Subcutaneous abdominal adipose tissue (tissue), 5 donors: Measurements from ENCODE around the gene KIF5B.
"Not testable (repeated sequence)": the region's sequence is repeated elsewhere in the genome, so short reads cannot be mapped to it uniquely, and the experiment has no call there.

Experiments used
- H3K27ac ChIP-seq: one replicate; pipeline ENCODE4 v1.7.0; 2013; ENCODE audit warnings: low read depth, mild to moderate bottlenecking, inconsistent platforms, low read length, moderate library complexity
- H3K27me3 ChIP-seq, 5 donors: one replicate each; pipeline ENCODE4 v1.7.0; 2013; ENCODE audit warnings: low read length in 5 of 5, inconsistent platforms in 1 of 5; ENCODE audit not compliant: control insufficient read depth in 5 of 5, insufficient read depth in 4 of 5
- H3K36me3 ChIP-seq, 5 donors: one replicate each; pipeline ENCODE4 v1.7.0; 2013; ENCODE audit warnings: low read length in 5 of 5; ENCODE audit not compliant: control insufficient read depth in 5 of 5, insufficient read depth in 5 of 5
- H3K4me1 ChIP-seq, 5 donors: one replicate each; pipeline ENCODE4 v1.7.0; 2013; ENCODE audit warnings: low read length in 5 of 5, mild to moderate bottlenecking in 3 of 5, moderate library complexity in 1 of 5; ENCODE audit not compliant: control insufficient read depth in 5 of 5, insufficient read depth in 5 of 5
- H3K4me3 ChIP-seq, 5 donors: one replicate each; pipeline ENCODE4 v1.7.0; 2013; ENCODE audit warnings: low read length in 5 of 5, low read depth in 1 of 5
- H3K9ac ChIP-seq, 5 donors: one replicate each; pipeline ENCODE4 v1.7.0; 2013; ENCODE audit warnings: low read length in 5 of 5, mild to moderate bottlenecking in 4 of 5, moderate library complexity in 3 of 5
- H3K9me3 ChIP-seq, 5 donors: one replicate each; pipeline ENCODE4 v1.7.0; 2013; ENCODE audit warnings: low read length in 5 of 5; ENCODE audit not compliant: control insufficient read depth in 5 of 5
- donor health status: healthy.
- donor health status: healthy.
- donor health status: healthy.
- donor health status: healthy.
- donor health status: healthy.

The KIF5B gene

DNA sequence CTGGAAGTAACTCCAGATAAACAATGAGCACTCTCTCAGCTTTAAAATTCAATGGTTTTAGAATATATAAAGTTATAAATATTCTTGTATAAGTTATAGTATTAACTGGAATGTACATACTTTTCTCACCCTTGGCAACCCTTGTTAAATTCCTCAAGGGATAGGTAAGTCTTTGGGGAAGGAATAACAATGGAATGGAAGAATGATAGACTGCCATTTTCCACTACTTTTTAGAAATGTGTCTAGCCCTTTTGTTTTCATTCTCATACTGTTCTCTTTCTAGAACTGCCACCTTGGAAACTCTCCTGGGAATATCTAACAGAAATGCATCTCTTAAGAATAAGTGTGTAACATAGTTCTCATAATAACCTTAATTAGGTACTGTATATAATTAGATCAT lies 8.3 kb downstream of the KIF5B start:
- Histone ChIP-seq H3K36me3 (peaks cover 24 to 42% (median 36%) of the 10 kb centered on the region in 5 donors), H3K27ac (no peak overlapping the region), H3K4me3 (no peak overlapping the region), H3K9me3 (no peaks in the 10 kb centered on the region), H3K4me1 (peaks cover 0 to 45% (median 41%) of the 10 kb centered on the region in 5 donors), H3K9ac (no peak overlapping the region), H3K27me3 (no peaks in the 10 kb centered on the region)

DNA sequence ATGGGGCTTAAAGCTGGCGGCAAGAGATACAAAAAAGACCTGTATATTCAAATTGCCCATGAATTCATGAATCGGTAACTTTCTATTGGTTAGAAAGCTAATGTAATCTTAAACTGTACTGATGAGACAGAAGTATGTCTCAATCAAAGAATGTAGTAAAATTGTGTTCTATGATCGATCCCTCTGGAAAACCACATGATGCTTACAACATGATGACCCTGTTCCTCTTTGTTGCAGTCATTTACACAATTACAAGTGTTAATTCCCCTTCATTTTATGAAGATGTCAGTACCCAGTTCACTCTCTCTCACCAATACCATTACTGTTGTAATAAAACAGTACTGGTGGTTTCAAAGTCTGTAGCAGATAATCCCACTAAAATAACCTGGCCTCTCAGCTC lies 10.1 kb downstream of the KIF5B start:
- Histone ChIP-seq H3K27me3 (no peaks in the 10 kb centered on the region), H3K36me3 (peaks cover 24 to 42% (median 36%) of the 10 kb centered on the region in 5 donors), H3K9me3 (no peaks in the 10 kb centered on the region), H3K4me1 (peaks cover 0 to 39% (median 37%) of the 10 kb centered on the region in 5 donors), H3K4me3 (no peak overlapping the region), H3K27ac (peak overlapping the region; percentile 37), H3K9ac (no peak overlapping the region)

DNA sequence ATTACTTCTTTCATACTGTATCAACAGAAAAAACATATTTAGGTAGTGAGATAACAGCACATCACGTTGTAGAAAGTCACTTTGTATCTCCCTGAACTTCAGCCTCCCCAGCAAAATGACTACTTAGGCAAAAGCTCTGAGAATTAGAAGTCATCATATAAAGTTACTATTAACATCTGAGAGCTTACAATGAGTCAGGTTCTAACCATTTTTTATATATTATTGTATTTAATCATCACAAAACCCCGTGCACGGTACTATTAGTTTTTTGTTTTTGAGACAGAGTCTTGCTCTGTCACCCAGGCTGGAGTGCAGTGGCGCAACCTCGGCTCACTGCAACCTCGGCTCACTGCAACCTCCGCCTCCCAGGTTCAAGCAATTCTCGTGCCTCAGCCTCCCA lies 13.5 kb downstream of the KIF5B start:
- peaks cover 27 to 44% (median 42%) of the 10 kb centered on the region in 5 donors for H3K36me3 ChIP-seq
- not testable (repeated sequence) for H3K27me3 ChIP-seq, H3K9me3 ChIP-seq, H3K4me3 ChIP-seq
- peak overlapping the region; percentile 32 for H3K27ac ChIP-seq
- H3K4me1 ChIP-seq: peaks cover 0 to 33% (median 22%) of the 10 kb centered on the region in 5 donors
- H3K9ac ChIP-seq: peak overlapping the region in 1 of 5 donors; percentile 56

DNA sequence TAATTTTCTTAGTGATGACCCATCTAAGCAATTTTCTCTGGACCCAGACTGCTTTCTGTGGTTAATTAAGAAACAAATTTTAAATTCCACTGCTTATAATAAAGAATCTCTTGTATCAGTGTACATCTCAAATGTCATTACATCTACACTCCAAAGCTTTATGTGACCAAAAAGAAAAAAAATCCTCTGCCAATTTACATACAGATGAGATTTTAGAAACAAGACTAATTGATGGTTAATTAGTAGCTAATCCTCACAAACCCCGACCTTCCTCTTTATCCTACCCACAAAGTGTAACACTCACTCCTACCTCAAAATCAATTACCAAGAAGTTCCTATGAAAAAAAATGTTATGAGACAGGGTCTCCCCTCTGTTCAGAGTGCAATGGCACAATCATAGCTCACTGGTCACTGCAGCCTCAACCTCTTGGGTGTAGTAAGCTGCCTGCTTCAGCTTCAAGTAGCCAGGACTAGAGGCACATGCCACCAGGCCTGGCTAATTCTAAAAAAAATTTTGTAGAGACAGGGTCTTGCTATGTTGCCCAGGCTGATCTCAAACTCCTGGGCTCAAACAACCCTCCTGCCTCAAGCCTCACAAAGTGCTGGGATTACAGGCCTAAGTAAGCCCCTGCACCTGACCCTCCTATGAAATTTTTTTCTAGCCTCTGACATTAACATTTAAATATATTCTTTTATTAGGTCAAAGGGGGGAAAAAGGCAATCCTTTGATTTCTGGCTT lies 14.8 kb downstream of the KIF5B start:
- H3K27me3 ChIP-seq: no peaks in the 10 kb centered on the region
- no peaks in the 10 kb centered on the region for H3K9me3 ChIP-seq
- peaks cover 27 to 46% (median 41%) of the 10 kb centered on the region in 5 donors for H3K36me3 ChIP-seq
- no peak overlapping the region for H3K4me3 ChIP-seq
- peaks cover 0 to 33% (median 22%) of the 10 kb centered on the region in 5 donors for H3K4me1 ChIP-seq
- H3K27ac ChIP-seq: peak overlapping the region; percentile 32
- no peak overlapping the region for H3K9ac ChIP-seq

DNA sequence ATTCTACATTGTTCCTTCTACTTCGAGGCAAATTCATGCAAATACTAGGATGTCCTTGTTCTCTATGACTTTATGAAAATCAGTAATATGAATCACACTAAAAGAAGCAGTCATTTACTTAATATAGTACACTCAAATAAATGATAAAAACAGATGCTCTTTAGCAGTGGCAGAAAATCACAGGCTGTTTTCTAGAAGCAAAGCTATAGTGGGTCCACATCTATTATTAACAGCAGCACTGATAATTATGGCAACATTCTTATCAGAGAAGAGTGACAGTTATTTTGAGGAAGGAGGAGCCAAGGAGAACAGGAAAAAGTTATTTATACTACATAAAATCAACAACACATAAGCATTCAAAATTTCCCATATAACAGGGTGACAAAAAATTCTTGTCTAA lies 16.5 kb downstream of the KIF5B start:
- Histone ChIP-seq H3K9me3 (no peaks in the 10 kb centered on the region), H3K4me3 (no peak overlapping the region), H3K36me3 (peaks cover 37 to 51% (median 38%) of the 10 kb centered on the region in 5 donors), H3K4me1 (peaks cover 0 to 33% (median 22%) of the 10 kb centered on the region in 5 donors), H3K9ac (no peak overlapping the region), H3K27ac (peak overlapping the region; percentile 8), H3K27me3 (no peaks in the 10 kb centered on the region)

DNA sequence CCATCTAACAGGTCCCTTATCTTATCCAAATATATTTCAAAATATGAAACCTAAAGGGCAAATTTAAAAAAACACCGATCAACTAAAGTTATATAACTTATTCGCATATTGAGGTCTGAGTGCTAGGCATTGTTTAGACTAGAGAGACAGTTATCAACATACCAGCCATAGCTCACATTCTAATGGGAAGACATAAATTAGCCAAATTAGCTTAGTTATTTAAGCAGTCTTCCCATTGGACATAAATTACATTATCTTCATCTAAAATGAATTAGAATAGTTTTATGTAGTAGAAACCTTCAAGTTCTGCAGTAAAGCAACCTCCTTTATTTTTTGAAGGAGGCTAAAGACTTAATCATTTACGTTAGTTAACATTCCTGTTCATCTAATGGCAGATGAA lies 17.4 kb downstream of the KIF5B start:
- no peaks in the 10 kb centered on the region for H3K27me3 ChIP-seq
- H3K9me3 ChIP-seq: no peaks in the 10 kb centered on the region
- no peak overlapping the region for H3K9ac ChIP-seq
- H3K27ac ChIP-seq: no peak overlapping the region
- H3K36me3 ChIP-seq: peaks cover 35 to 51% (median 39%) of the 10 kb centered on the region in 5 donors
- peaks cover 0 to 28% (median 22%) of the 10 kb centered on the region in 5 donors for H3K4me1 ChIP-seq
- no peak overlapping the region for H3K4me3 ChIP-seq

DNA sequence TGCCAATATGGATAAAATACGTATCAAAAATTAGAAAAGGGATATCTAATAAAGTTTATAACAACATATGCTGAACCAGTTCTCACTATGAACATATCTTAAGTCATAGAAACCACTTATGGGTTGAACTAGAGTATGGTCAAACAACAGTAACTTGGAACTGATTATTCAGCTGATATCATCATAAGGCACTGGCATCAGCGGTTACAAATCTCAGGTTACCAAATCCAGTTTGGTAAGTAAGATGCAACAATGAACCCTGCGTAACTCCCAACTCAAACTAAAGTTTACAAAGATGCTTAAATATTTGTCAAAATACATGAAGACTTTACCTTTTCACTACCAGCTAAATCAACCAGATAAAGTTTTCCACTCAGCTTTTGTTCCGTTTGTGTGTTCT lies 19.3 kb downstream of the KIF5B start:
- H3K27ac ChIP-seq: no peak overlapping the region
- peaks cover 50 to 65% (median 57%) of the 10 kb centered on the region in 5 donors for H3K36me3 ChIP-seq
- H3K9me3 ChIP-seq: no peaks in the 10 kb centered on the region
- no peaks in the 10 kb centered on the region for H3K27me3 ChIP-seq
- H3K4me1 ChIP-seq: peaks cover 0 to 16% (median 13%) of the 10 kb centered on the region in 5 donors
- H3K9ac ChIP-seq: no peak overlapping the region
- H3K4me3 ChIP-seq: no peak overlapping the region

DNA sequence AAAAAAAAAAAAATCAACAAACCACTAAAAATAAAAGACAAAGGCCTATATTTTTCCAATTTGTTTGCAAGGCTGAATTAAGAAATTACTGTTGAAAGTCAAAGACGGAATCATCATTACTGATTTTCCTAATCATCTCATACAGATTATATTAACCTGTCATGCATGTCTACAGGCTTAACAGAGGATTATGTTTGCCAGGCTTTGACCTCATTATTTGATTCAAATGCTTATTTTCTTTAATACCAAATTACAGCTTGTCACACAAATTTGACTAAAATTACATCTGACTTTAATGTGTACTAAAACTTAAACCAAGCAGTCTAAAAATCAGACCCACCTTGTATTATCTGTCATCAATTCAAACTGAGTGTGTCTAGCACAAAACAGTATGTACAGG lies 21.2 kb downstream of the KIF5B start:
- H3K27me3 ChIP-seq: no peaks in the 10 kb centered on the region
- peaks cover 64 to 81% (median 71%) of the 10 kb centered on the region in 5 donors for H3K36me3 ChIP-seq
- H3K27ac ChIP-seq: no peak overlapping the region
- no peaks in the 10 kb centered on the region for H3K9me3 ChIP-seq
- no peak overlapping the region for H3K4me3 ChIP-seq
- peaks cover 0 to 6% (median 2%) of the 10 kb centered on the region in 5 donors for H3K4me1 ChIP-seq
- H3K9ac ChIP-seq: no peak overlapping the region

DNA sequence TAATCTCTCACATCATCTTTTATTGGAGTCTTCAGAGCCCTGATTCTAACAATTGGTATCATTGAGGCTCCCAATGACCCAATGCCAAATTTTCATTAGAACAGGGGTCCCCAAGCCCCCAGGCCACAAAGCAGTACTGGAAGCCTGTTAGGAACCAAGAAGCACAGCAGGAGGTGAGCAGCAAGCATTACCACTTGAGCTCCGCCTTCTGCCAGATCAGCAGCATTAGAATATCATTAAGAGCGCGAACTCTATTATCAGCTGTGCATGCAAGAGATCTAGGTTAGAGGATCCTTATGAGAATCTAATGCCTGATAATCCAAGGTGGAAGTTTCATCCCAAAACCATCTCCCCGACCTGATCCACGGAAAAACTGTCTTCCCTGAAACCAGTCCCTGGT lies 23.1 kb downstream of the KIF5B start:
- no peaks in the 10 kb centered on the region for H3K4me1 ChIP-seq
- no peak overlapping the region for H3K27ac ChIP-seq
- H3K27me3 ChIP-seq: no peaks in the 10 kb centered on the region
- H3K4me3 ChIP-seq: no peak overlapping the region
- H3K9ac ChIP-seq: no peak overlapping the region
- H3K36me3 ChIP-seq: peaks cover 75 to 94% (median 87%) of the 10 kb centered on the region in 5 donors
- no peaks in the 10 kb centered on the region for H3K9me3 ChIP-seq

DNA sequence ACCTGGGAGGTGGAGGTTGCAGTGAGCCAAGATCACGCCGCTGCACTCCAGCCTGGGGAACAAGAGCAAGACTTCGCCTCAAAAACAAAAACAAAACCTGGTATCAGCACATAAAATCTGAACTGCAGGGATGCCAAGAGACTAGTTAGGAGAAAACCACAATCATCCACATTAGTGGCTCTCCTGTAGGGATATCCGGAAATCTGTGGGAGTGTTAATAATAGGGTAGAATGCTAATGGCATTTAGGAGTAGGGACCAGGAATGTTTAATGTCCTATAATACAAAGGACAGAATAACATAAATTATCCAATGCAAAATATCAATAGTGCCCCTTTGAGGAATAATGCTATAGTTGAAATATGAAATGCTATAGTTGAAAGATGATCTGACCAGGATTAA lies 24.3 kb downstream of the KIF5B start:
- Histone ChIP-seq H3K27ac (no peak overlapping the region), H3K9ac (no peak overlapping the region), H3K36me3 (peaks cover 74 to 94% (median 88%) of the 10 kb centered on the region in 5 donors), H3K27me3 (no peaks in the 10 kb centered on the region), H3K4me1 (no peaks in the 10 kb centered on the region), H3K4me3 (no peak overlapping the region), H3K9me3 (no peaks in the 10 kb centered on the region)
